Stimulated activated CD8-positive, alpha-beta memory T cell treated with anti-CD3 and anti-CD28 coated beads, Interleukin-2, amount 100 ng/mL, for 1 hour (primary cell): ENCODE measurements around the gene FHAD1.
"Not testable (repeated sequence)": the region's sequence is repeated elsewhere in the genome, so short reads cannot be mapped to it uniquely, and the experiment has no call there.

ENCODE experiments used
- DNase-seq, 2 donors: peaks; one replicate each; pipeline ENCODE4 v3.0.0-alpha.2; 2020; ENCODE audit warnings: low read depth in 2 of 2

Gene FHAD1

DNA sequence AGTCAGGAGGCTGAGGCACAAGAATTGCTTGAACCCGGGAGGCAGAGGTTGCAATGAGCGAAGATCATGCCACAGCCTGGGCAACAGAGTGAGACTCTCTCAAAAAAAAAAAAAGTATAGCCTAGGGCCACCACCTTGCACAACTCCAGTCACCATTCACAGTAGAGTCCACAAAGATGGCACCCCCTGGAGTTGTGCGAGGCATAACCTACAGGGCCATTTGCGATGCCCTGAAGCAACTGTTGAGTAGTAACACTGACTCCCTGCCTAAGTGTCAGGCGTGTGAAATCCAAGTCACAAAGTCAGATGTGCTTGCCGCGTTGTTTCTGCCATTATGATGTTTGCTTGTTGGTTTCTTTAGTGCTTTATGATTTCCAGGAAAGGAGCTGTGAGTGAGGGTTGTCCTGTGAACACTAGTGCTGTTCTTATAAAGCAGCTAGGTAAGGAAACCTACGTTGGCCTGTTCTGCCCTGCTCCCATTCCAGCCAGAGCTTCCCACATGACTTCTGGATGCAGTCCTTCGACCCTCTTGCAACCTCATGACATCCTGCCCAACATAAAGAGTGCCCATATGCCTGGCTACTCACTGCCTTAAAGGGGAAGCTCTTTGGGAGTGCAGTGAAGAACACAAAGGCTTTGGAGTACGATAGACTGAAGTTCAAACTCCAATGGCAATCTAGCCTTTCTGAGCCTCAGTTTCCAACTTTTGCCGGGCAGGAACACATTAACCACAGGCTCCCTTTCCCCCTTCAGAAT, 29.8 kb downstream of the FHAD1 start:
- DNase-seq, result no peak

GRCh38 chr1:15277447-15277838, 30.4 kb downstream of the FHAD1 start:
- DNase-seq, result no peak

DNA sequence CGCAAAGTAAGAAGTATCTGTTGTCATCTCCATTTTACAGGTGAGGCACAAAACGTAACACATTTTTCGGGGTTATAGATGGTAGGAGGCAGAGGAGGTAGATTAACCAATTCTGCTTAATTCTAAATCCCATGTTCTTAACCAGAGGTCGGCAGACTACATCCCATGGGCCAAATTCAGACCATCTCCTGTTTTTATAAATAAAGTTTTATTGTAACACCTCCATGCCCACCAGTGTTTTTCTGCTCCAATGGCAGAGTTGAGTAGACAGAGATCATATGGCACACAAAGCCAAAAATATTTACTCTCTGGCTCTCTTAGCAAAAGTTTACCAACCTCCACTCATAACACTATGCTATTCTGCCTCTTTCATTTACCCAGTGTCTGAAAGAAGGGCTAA, 30.9 kb downstream of the FHAD1 start:
- no peak for DNase-seq

DNA sequence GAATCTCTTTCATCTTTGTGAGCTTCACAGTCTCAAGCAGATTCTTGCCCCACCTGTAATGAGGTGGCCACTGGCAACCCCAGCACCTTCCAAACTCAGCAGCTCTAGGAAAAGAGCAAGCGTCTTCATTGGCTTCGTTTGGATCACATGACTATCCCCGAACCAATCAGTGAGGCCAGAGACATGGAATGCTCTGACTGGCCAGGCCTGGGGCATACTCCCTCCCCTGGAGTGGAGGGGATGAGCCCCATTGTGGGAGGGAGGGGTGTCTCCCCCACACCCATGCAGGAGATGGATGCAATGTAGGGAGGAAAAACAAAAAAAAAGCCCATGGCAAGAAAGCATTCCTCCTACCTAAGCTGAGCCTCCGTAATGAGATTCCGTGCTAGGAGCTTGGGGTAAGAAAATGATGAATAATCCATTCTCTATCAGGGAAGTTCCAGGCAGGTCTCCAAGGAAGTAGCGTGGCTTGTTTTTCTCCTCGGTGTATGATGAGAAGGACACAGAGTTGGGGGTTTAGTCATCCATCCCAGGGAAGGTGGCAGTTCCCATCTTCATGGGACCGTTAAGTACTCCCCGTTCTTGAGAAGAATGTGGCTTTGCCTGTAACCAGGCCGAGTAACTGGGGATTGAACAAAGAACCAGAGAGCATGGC, 32.7 kb downstream of the FHAD1 start:
- no peak for DNase-seq

DNA sequence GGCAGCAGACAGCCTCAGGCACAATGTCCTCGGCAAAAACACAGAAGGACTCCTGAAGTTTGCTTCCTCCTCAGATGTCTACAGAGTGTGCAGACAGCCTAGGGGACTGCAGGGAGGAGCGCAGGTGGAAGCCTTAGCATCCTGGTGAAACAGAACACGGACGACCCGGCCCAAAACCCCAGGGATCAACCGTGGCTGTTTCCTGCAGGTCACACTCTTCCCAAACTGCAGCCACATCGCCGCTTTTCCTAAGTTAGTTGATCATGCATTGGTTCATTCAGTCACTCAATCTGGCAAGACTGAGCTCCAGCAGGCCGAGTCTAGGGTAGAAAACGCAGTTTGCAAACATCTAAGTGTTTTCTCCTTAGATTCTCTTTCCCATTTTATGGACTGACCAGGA, 33.4 kb downstream of the FHAD1 start:
- no peak for DNase-seq

GRCh38 chr1:15282038-15282437, 35.0 kb downstream of the FHAD1 start:
- DNase-seq, result no peak

GRCh38 chr1:15282810-15283474, 35.9 kb downstream of the FHAD1 start:
- DNase-seq, result no peak

GRCh38 chr1:15283526-15283925, 36.5 kb downstream of the FHAD1 start:
- no peak for DNase-seq

- DNase-seq, result no peak
These were observed 39.4 kb downstream of the FHAD1 start for GRCh38 chr1:15286452-15286851.

GRCh38 chr1:15287035-15287979, 40.3 kb downstream of the FHAD1 start:
- no peak for DNase-seq

GRCh38 chr1:15288173-15288926, 41.3 kb downstream of the FHAD1 start:
- no peak for DNase-seq

DNA sequence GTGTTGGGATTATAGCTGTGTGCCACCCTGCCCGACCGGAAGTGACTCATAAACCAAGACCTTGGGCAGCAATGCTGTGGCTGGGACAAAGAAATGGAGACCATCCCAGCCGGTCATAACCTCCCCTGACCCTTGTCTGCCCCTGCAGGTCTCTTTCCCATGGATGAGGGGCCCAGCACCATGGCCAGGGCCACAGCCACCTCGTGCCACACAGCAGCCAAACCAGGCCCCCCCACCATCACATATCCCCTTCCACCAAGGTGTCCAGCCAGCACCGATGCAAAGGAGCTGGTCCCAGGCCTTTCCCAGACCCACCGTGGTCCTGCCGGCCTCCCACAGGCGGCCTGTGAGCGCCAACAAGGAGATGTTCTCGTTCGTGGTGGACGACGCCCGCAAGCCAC, 42.2 kb downstream of the FHAD1 start:
- no peak for DNase-seq

GRCh38 chr1:15290382-15290781, 43.4 kb downstream of the FHAD1 start:
- no peak for DNase-seq

- DNase-seq, result no peak
These were observed 48.7 kb downstream of the FHAD1 start for GRCh38 chr1:15295696-15296095.

DNA sequence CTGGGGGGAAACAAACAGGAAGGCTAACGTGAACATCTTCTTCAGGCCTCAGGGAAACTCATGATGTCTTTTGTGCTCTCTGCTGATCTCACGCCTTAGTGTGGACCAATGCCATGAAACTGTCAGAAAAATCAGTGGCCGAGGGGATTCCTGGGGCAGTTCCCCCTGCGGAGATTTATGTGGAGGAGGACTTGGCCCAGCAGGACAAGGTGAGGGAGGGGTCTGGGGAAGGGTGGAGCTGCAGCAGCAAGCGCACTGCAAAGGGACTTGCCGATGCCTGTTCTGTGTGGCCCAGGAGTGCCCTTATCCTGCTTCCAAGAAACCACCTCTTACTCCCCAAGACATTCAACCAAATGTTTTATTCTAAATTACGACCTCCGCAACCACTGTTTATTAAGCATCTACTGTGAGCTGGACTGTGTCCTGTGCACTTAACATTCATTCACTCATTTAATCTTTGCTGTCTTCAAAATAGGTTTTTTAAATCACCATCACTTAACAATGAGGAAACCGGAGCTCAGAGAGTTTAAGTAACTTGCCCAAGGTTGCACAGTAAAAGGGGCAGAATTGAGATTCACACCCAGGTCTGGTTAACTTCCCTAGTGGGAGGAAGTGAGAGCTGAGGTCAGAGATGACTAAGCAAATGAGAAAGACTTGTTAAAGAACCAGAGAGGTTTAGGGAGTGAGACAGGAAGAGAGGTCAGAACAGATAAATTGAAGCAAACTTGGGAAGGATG, 49.7 kb downstream of the FHAD1 start:
- DNase-seq, result no peak

DNA sequence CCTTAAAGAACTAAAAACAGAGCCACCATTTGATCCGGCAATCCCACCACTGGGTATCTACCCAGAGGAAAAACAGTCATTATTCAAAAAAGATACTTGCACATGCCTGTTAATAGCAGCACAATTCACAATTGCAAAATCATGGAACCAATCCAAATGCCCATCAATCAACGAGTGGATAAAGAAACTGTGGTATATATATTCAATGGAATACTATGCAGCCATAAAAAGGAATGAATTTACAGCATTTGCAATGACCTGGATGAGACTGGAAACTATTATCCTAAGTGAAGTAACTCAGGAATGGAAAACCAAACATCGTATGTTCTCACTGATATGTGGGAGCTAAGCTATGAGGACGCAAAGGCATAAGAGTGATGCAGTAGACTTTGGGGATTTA, 51.0 kb downstream of the FHAD1 start:
- not testable (repeated sequence) for DNase-seq

DNA sequence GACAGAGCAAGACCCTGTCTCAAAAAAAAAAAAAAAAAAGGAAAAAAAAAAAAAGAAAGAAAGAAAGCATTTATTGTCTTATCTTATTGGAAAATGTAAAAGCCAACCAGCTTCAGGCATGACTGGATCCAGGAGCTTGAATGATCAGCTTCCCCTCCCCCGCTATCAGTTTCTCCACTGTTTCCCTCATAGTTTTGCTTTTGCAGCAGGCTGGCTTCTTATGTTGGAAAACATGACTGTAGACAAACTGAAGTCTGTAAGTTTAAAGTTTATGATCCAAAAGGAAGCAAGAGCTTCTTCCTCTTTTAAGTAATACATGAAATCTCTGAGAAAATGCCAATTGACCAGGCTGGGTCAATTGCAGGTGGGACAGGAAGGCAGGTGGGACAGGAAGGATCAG, 52.2 kb downstream of the FHAD1 start:
- no peak for DNase-seq

GRCh38 chr1:15299806-15300205, 52.8 kb downstream of the FHAD1 start:
- no peak for DNase-seq

DNA sequence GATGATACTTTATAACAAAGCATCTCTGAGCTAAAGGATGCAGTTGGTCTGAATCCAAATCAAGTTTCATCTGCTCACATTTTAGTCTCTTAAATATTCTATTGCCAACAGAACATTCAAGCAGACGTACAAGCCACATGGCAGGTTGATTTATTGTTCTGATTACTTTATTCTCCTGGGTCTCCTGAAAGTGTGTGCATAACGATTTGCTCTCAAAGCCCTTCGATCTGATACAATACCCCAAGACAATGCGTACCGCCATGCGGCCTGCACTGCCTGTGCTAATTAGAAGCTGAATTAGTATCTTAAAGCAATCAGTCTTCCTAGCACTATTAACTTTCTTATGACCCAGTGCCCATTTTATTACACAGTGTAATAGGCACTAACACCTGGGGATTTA, 56.9 kb downstream of the FHAD1 start:
- no peak for DNase-seq

GRCh38 chr1:15304708-15305467, 57.9 kb downstream of the FHAD1 start:
- DNase-seq, result peak; percentile 33 to 49
